ENCODE data around the gene BIN2.
A peak's percentile ranks its signal among the peaks of the same experiment; 100 is the strongest.

The BIN2 gene

GRCh38 chr12:51323966-51324895 lies at the start of gene BIN2:
BIN2 (minus strand) TSS chr12:51324174; CDS start chr12:51324102, 72 bp downstream.
- peak; percentile 89 for DNase-seq

- DNase-seq = peak; percentile 46
These were observed 49.2 kb upstream of the BIN2 start for GRCh38 chr12:51373187-51373586.

GRCh38 chr12:51372021-51372420 lies 48.0 kb upstream of the BIN2 start:
- no peak for DNase-seq

GRCh38 chr12:51371295-51371953 lies 47.5 kb upstream of the BIN2 start:
- no peak for DNase-seq

- no peak for DNase-seq
These were observed 46.7 kb upstream of the BIN2 start for GRCh38 chr12:51370667-51371066.

- DNase-seq = no peak
These were observed 45.6 kb upstream of the BIN2 start for GRCh38 chr12:51369581-51369980.

GRCh38 chr12:51368640-51369517 lies 44.9 kb upstream of the BIN2 start:
- DNase-seq = peak; percentile 99

GRCh38 chr12:51365276-51365675 lies 41.3 kb upstream of the BIN2 start:
- DNase-seq = no peak

- no peak for DNase-seq
These were observed 40.0 kb upstream of the BIN2 start for GRCh38 chr12:51364001-51364400.

GRCh38 chr12:51362747-51363342 lies 38.9 kb upstream of the BIN2 start:
- DNase-seq = no peak

- no peak for DNase-seq
These were observed 38.3 kb upstream of the BIN2 start for GRCh38 chr12:51362307-51362706.

- no peak for DNase-seq
These were observed 37.4 kb upstream of the BIN2 start for GRCh38 chr12:51361161-51362016.

GRCh38 chr12:51360315-51360714 lies 36.3 kb upstream of the BIN2 start:
- DNase-seq = no peak

- no peak for DNase-seq
These were observed 35.9 kb upstream of the BIN2 start for GRCh38 chr12:51359851-51360250.

- no peak for DNase-seq
These were observed 34.5 kb upstream of the BIN2 start for GRCh38 chr12:51358496-51358895.

GRCh38 chr12:51357374-51358047 lies 33.5 kb upstream of the BIN2 start:
- DNase-seq = no peak

- DNase-seq = peak; percentile 57
These were observed 28.0 kb upstream of the BIN2 start for GRCh38 chr12:51351913-51352532.

- no peak for DNase-seq
These were observed 25.1 kb upstream of the BIN2 start for GRCh38 chr12:51349026-51349425.

- DNase-seq = no peak
These were observed 24.1 kb upstream of the BIN2 start for GRCh38 chr12:51348116-51348515.

- no peak for DNase-seq
These were observed 22.6 kb upstream of the BIN2 start, which contains the start of gene CELA1 for GRCh38 chr12:51346581-51346980. CELA1 (minus strand) TSS chr12:51346679; CDS start chr12:51346638, 41 bp downstream.

- DNase-seq = no peak
These were observed 21.7 kb upstream of the BIN2 start for GRCh38 chr12:51345681-51346080.

Measured in GDM1 (cell line).